ENCODE measurements around the gene PRPF8. TPM values are rescaled to one million over a fixed set of nuclear protein-coding genes. Genes with fewer than 3 reads are reported as not detected.
"Not testable (repeated sequence)": the region's sequence is repeated elsewhere in the genome, so short reads cannot be mapped to it uniquely, and the experiment has no call there.

Gene PRPF8
- total and polyA plus RNA-seq, 2 of the 8 experiments (the other 6 are each of a cell fraction or from before 2014, with no cell fraction given), result 329 to 337 TPM

DNA sequence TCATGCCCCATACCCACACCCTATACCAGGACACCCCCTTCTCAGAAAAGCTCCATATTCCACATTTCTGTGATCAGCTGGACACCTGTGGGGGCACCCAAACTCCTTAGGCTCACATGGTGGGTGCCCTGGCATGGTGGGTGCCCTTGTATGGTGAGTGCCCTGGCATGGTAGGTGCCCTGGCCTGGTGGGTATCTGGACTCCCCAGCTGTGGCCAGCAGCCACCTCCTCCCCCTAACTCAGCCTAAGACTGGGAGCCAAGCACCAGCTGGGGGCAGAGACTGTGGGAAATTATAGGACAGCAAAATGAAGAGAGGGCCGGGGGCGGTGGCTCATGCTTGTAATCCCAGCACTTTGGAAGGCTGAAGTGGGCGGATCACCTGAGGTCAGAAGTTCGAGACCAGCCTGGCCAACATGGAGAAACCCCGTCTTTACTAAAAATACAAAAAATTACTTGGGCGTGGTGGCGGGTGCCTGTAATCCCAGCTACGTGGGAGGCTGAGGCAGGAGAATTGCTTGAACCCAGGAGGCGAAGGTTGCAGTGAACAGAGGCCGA is 24.2 kb upstream of the PRPF8 start:
- not testable (repeated sequence) for H3K56ac ChIP-seq (replicated peaks; ENCODE audit: insufficient read length, low read depth, low read length); H3K18ac ChIP-seq (ENCODE audit: extremely low read depth, low read length); H3K4ac ChIP-seq (replicated peaks; ENCODE audit: insufficient read length, low read depth, low read length); H2AK5ac ChIP-seq (ENCODE audit: low read depth, low read length); H2AFZ ChIP-seq (ENCODE audit: low read length); H3K23me2 ChIP-seq (ENCODE audit: low read depth, low read length); H2BK20ac ChIP-seq (ENCODE audit: low read length); FAIRE-seq; H3K79me1 ChIP-seq (ENCODE audit: low read depth, low read length); H3K79me2 ChIP-seq (ENCODE audit: control insufficient read depth in 1 of 2, insufficient read depth in 2 of 2, low read length in 2 of 2); H4K8ac ChIP-seq (ENCODE audit: extremely low read depth, insufficient read depth, low read length); H3K23ac ChIP-seq (ENCODE audit: insufficient read length); H3K9ac ChIP-seq (replicated peaks in 1 of 4; ENCODE audit: extremely low read depth in 1 of 4, low read depth in 3 of 4, low read length in 3 of 4); H3K27me3 ChIP-seq (replicated peaks in 1 of 4; ENCODE audit: control insufficient read depth in 3 of 4, extremely low read depth in 1 of 4, insufficient read depth in 3 of 4, low read length in 3 of 4); H3K4me3 ChIP-seq (ENCODE audit: extremely low read depth in 1 of 4, insufficient read depth in 2 of 4, low read depth in 3 of 4, low read length in 4 of 4); H2BK12ac ChIP-seq (ENCODE audit: low read depth, low read length); H4K20me1 ChIP-seq (replicated peaks in 1 of 2; ENCODE audit: control insufficient read depth in 1 of 2, insufficient read depth in 2 of 2, low read length in 2 of 2); H3K27ac ChIP-seq (ENCODE audit: low read depth, low read length); H2BK5ac ChIP-seq (ENCODE audit: low read depth, low read length); H3K36me3 ChIP-seq (ENCODE audit: control insufficient read depth in 2 of 4, insufficient read depth in 4 of 4, low read length in 3 of 4); H3K9me3 ChIP-seq (ENCODE audit: insufficient read depth in 2 of 2, low read depth in 1 of 2, low read length in 1 of 2); H4K5ac ChIP-seq (ENCODE audit: insufficient read length, low read depth, low read length); DNase-seq (ENCODE audit: low read depth in 1 of 2, low spot score in 2 of 2); H2BK120ac ChIP-seq (replicated peaks; ENCODE audit: low read depth, low read length); H3K4me1 ChIP-seq (replicated peaks in 1 of 4; ENCODE audit: control insufficient read depth in 3 of 4, insufficient read depth in 4 of 4, low read length in 3 of 4); H3K14ac ChIP-seq (ENCODE audit: insufficient read length); H4K91ac ChIP-seq (replicated peaks; ENCODE audit: insufficient read length, low read length); H2BK15ac ChIP-seq (ENCODE audit: low read length)
- ChIA-PET CTCF (ENCODE audit: partially characterized antibody) (interaction anchor here (0.6 kb wide), 2 partner anchors 10 to 28 kb away, joined by 3 read pairs; no protein-coding TSS in a partner anchor), POLR2A (ENCODE audit: partially characterized antibody) (interaction anchor here (0.7 to 1.5 kb wide), 3 partner anchors 8 to 65 kb away, joined by 3 to 4 read pairs (median 3); no protein-coding TSS in a partner anchor)
- 97% methylated on average over 10 of the region's 10 CpGs; no CpG with 5 or more reads in 1 of the 2 experiments for WGBS, 2 experiments (ENCODE audit: extremely low coverage in 1 of 2, insufficient coverage in 1 of 2, insufficient read length in 1 of 2, insufficient replicate concordance in 2 of 2, low coverage in 1 of 2, low lambda C conversion rate in 2 of 2, missing lambda C conversion rate in 1 of 2)
- H3K4me2 ChIP-seq (ENCODE audit: insufficient read depth in 1 of 2, low read depth in 2 of 2, low read length in 2 of 2), result peak overlapping the region in 1 of 2 experiments; percentile 88; a peak in 1 of 4 replicates
